OCI-LY7 (cell line): ENCODE results near the gene SH2D1B. TPM values are rescaled to one million over a fixed set of nuclear protein-coding genes. Genes with fewer than 3 reads are reported as not detected.

Experiments used
- BruUV-seq: library from RNA; stranded (reverse); fragments of 400-500 nt; replicated peaks from 2 replicates; lab custom pipeline; 2021; lab: Mats Ljungman, UMichigan
- CTCF ChIA-PET: fragments of 300-600 bp; sonication (Branson Sonifier 250); formaldehyde crosslinking; loops from one replicate; lab custom pipeline; 2022; ENCODE audit warnings: antibody characterized with exemption; ENCODE audit not compliant: unreplicated experiment; lab: Charles Lee
- POLR2A ChIA-PET: fragments of 300-600 bp; sonication (Branson Sonifier 250); formaldehyde crosslinking; loops from one replicate; lab custom pipeline; 2022; ENCODE audit warnings: antibody characterized with exemption; lab: Charles Lee
- DNase-seq: peaks from one replicate; pipeline ENCODE4 v3.0.0-alpha.2; 2015; ENCODE audit warnings: low spot score
- H2AFZ ChIP-seq: fragments of 200-600 bp; sonication (generic), shearing (Covaris generic); 2 replicates; pipeline ENCODE4 v1.6.1; 2014; ENCODE audit warnings: mild to moderate bottlenecking, antibody characterized with exemption, low read length, moderate library complexity
- H3K27ac ChIP-seq: fragments of 200-600 bp; sonication (generic); 2 replicates; pipeline ENCODE4 v1.5.1; 2014; ENCODE audit warnings: mixed run types, low read depth, mild to moderate bottlenecking, moderate library complexity, low read length, inconsistent platforms; ENCODE audit not compliant: poor library complexity, severe bottlenecking
- H3K36me3 ChIP-seq: fragments of 200-600 bp; sonication (generic); 2 replicates; pipeline ENCODE4 v1.6.1; 2014; ENCODE audit warnings: mild to moderate bottlenecking, antibody characterized with exemption, low read length, moderate library complexity, mixed read lengths; ENCODE audit not compliant: insufficient read depth
- H3K4me1 ChIP-seq: fragments of 200-600 bp; sonication (generic); 2 replicates; pipeline ENCODE4 v1.5.1; 2014; ENCODE audit warnings: mild to moderate bottlenecking, low read length; ENCODE audit not compliant: insufficient read depth, poor library complexity, severe bottlenecking
- H3K4me2 ChIP-seq: fragments of 200-600 bp; sonication (generic); 2 replicates; pipeline ENCODE4 v1.6.1; 2014; ENCODE audit warnings: mild to moderate bottlenecking, low read length
- H3K4me3 ChIP-seq: fragments of 200-600 bp; sonication (generic); 2 replicates; pipeline ENCODE4 v1.5.1; 2014; ENCODE audit warnings: mild to moderate bottlenecking, low read depth, low read length; ENCODE audit not compliant: poor library complexity, severe bottlenecking
- H3K79me2 ChIP-seq: fragments of 200-600 bp; sonication (generic); 2 replicates; pipeline ENCODE4 v1.6.1; 2016; ENCODE audit warnings: low read depth, mild to moderate bottlenecking, low read length, moderate library complexity, mixed read lengths; ENCODE audit not compliant: insufficient read depth
- H3K9me2 ChIP-seq: fragments of 200-600 bp; sonication (generic); 2 replicates; pipeline ENCODE4 v1.6.1; 2016; ENCODE audit warnings: mild to moderate bottlenecking, low read length, mixed read lengths; ENCODE audit not compliant: insufficient read depth
- H3K9me3 ChIP-seq: fragments of 200-600 bp; sonication (generic); 2 replicates; pipeline ENCODE4 v1.6.1; 2014; ENCODE audit warnings: mild to moderate bottlenecking, mixed run types, low read length, mixed read lengths
- H4K20me1 ChIP-seq: fragments of 200-600 bp; sonication (generic); 2 replicates; pipeline ENCODE4 v1.6.1; 2014; ENCODE audit warnings: mild to moderate bottlenecking, antibody characterized with exemption, low read length, moderate library complexity, mixed read lengths; ENCODE audit not compliant: insufficient read depth
- EZH2phosphoT487 ChIP-seq: fragments of 200-600 bp; sonication (generic); IDR thresholded peaks from 2 replicates; pipeline ENCODE4 v1.6.1; 2018; ENCODE audit warnings: low read depth, borderline replicate concordance, mild to moderate bottlenecking, mixed run types, antibody characterized with exemption, low read length, moderate library complexity, mixed read lengths
- intact Hi-C: fragments of 100-400 bp; cut with micrococcal nuclease; formaldehyde crosslinking; loops from one replicate; pipeline ENCODE4 v1.10.0; 2022; ENCODE audit not compliant: unreplicated experiment
- total RNA-seq, 2 experiments: library from RNA; depleted of rRNA in 1 of 2; stranded (reverse); fragments of >200 nt in 1 of 2; shearing (Covaris generic) in 1 of 2; gene quantifications; 2 replicates each; pipeline ENCODE4 v1.2.3, GENCODE V29; 2014 to 2022
- TF ChIP-seq, protein P1 (sequence below): fragments of 200-600 bp; sonication (generic); conservative IDR thresholded peaks from 2 replicates; pipeline ENCODE4 v1.5.1; 2014; ENCODE audit warnings: mild to moderate bottlenecking, antibody characterized with exemption, low read length, moderate library complexity, mixed read lengths

Gene SH2D1B
- total RNA-seq, 2 experiments from 2014 or later = not detected

DNA sequence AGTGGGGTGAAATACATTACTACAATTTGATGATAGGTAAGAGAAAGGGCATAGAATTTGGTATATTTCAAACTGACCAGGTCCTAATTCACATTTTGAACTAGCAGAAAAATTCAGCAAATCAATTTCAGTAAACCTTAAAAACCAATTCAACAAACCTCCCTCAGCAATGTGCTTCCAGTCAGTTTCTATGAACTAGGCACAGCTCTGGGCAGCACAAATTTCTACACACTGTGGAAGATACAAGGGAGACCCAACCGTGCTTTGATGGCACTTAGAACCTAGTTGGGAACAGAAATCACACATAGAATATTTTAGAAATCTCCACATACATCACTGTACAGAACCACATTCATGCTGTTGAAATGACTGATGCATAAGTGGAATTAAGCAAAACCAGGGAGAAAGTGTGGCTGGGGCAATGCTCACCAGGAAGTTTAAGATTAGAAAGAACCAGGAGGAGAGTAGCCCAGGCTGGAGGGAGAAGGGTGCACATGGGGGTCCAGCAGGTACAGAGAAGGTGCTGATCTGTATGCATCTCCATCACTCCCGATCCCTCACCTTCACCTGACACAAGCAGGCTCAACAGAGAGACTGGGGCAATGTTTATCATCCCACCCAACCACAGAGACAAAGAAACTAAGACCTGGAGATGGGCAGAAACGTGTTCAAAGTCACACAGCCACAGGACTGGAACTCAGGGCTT lies 15.6 kb downstream of the SH2D1B start:
- H3K4me1 ChIP-seq = no peaks in the 10 kb centered on the region
- H4K20me1 ChIP-seq = no peaks in the 10 kb centered on the region
- CTCF ChIA-PET = no interaction called here
- H3K9me2 ChIP-seq = no peaks in the 10 kb centered on the region
- no peak overlapping the region for H3K4me3 ChIP-seq
- H3K4me2 ChIP-seq = no peak overlapping the region
- no TSS peak for BruUV-seq
- POLR2A ChIA-PET = no interaction called here
- intact Hi-C loops = no loop called here
- no peaks in the 10 kb centered on the region for H3K36me3 ChIP-seq
- no peaks in the 10 kb centered on the region for H3K9me3 ChIP-seq
- no peak overlapping the region for H3K27ac ChIP-seq
- no peak overlapping the region for H2AFZ ChIP-seq
- TF ChIP-seq, protein P1, sequence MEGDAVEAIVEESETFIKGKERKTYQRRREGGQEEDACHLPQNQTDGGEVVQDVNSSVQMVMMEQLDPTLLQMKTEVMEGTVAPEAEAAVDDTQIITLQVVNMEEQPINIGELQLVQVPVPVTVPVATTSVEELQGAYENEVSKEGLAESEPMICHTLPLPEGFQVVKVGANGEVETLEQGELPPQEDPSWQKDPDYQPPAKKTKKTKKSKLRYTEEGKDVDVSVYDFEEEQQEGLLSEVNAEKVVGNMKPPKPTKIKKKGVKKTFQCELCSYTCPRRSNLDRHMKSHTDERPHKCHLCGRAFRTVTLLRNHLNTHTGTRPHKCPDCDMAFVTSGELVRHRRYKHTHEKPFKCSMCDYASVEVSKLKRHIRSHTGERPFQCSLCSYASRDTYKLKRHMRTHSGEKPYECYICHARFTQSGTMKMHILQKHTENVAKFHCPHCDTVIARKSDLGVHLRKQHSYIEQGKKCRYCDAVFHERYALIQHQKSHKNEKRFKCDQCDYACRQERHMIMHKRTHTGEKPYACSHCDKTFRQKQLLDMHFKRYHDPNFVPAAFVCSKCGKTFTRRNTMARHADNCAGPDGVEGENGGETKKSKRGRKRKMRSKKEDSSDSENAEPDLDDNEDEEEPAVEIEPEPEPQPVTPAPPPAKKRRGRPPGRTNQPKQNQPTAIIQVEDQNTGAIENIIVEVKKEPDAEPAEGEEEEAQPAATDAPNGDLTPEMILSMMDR = no peak
- TF ChIP-seq EZH2phosphoT487 = no peak
- H3K79me2 ChIP-seq = no peaks in the 10 kb centered on the region
- no peak for DNase-seq

DNA sequence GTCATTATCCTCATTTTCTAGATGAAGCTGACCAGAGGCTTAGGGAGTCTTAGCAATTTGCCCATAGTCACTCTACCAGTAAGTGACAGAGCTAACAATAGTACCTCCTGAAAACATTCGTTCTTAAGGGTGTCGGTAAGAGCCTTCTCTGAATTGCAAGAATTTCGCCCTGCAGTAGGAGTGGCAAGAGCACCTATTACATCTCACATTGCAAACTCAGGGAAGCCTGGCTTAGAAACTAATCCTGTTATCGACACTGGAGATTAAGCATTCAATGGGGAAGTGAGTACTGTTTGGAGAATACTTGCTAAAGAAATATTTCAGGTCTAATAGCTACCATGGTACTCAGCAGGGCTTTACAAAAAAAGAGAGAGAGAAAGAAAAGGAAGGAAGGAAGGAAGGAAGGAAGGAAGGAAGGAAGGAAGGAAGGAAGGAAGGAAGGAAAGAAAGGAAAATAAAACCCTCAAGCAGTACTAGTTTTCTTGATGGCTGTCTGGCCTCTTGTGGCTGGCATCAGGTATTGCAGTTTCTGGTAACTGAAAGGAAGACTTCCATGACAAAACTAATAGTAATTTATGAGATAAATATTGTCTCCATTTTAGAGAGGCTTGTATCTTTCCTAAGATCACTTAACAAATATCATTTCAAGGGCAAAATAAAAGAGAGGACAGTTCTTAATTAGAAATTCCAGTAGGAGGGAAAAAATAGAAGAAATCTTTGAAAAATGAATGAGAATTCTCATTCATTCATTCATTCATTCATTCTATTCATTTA lies 20.0 kb downstream of the SH2D1B start:
- CTCF ChIA-PET = no interaction called here
- Histone ChIP-seq H4K20me1 (no peaks in the 10 kb centered on the region), H3K27ac (no peak overlapping the region), H3K79me2 (no peaks in the 10 kb centered on the region), H3K9me2 (no peaks in the 10 kb centered on the region), H2AFZ (no peak overlapping the region), H3K9me3 (no peaks in the 10 kb centered on the region), H3K4me2 (no peak overlapping the region), H3K4me1 (no peaks in the 10 kb centered on the region), H3K36me3 (no peaks in the 10 kb centered on the region), H3K4me3 (no peak overlapping the region)
- peak; percentile 35 for DNase-seq
- POLR2A ChIA-PET = no interaction called here
- BruUV-seq = no TSS peak
- TF ChIP-seq, protein P1 = peak; percentile 84
- no peak for TF ChIP-seq EZH2phosphoT487
- intact Hi-C loops = loop anchor here (2.0 kb wide), 1 partner anchor 335 kb away; no protein-coding TSS in a partner anchor
